Upper lobe of right lung (tissue), 1 donor: ENCODE results near the gene ARHGAP33. TPM values are rescaled to one million over a fixed set of nuclear protein-coding genes. Genes with fewer than 3 reads are reported as not detected.
"Not testable (repeated sequence)": the region's sequence is repeated elsewhere in the genome, so short reads cannot be mapped to it uniquely, and the experiment has no call there.

Experiments
- ATAC-seq: fragments of 200-7000 bp; cut with Tn5 transposase; one replicate; pipeline ENCODE4 v1.9.1; 2020; ENCODE audit warnings: mild to moderate bottlenecking, moderate library complexity
- DNase-seq: peaks from one replicate; pipeline ENCODE4 v3.0.0-alpha.2; 2020
- H3K27ac ChIP-seq: fragments of 200-600 bp; one replicate; pipeline ENCODE4 v1.8.0; 2022
- H3K27me3 ChIP-seq: fragments of 200-600 bp; one replicate; pipeline ENCODE4 v1.8.0; 2022; ENCODE audit warnings: mild to moderate bottlenecking
- H3K36me3 ChIP-seq: fragments of 200-600 bp; one replicate; pipeline ENCODE4 v1.8.0; 2022
- H3K4me1 ChIP-seq: fragments of 200-600 bp; one replicate; pipeline ENCODE4 v1.8.0; 2022
- H3K4me3 ChIP-seq: fragments of 200-600 bp; one replicate; pipeline ENCODE4 v1.8.0; 2022; ENCODE audit warnings: mild to moderate bottlenecking
- H3K9me3 ChIP-seq: fragments of 200-600 bp; one replicate; pipeline ENCODE4 v1.8.0; 2022
- intact Hi-C: fragments of 100-400 bp; cut with DNase I; formaldehyde crosslinking; loops from one replicate; pipeline ENCODE4 v1.11.0; 2022
- total RNA-seq: library from RNA; stranded (reverse); fragmentation: NEBNext Ultra II Directional; extraction: Animal tissue kit (Norgen Biotek cat#: 25700); gene quantifications from one replicate; pipeline ENCODE4 v1.2.1, GENCODE V29; 2021
- TF ChIP-seq, protein P1 (sequence below): fragments of 200-600 bp; IDR thresholded peaks from one replicate; pipeline ENCODE4 v1.8.0; 2022; ENCODE audit warnings: antibody characterized with exemption
- donor health status: DM: no; HTN: yes; CAD: no; lungs with severe emphysema.

Gene ARHGAP33
- total RNA-seq, 1 donor from 2014 or later: 6.8 TPM

DNA sequence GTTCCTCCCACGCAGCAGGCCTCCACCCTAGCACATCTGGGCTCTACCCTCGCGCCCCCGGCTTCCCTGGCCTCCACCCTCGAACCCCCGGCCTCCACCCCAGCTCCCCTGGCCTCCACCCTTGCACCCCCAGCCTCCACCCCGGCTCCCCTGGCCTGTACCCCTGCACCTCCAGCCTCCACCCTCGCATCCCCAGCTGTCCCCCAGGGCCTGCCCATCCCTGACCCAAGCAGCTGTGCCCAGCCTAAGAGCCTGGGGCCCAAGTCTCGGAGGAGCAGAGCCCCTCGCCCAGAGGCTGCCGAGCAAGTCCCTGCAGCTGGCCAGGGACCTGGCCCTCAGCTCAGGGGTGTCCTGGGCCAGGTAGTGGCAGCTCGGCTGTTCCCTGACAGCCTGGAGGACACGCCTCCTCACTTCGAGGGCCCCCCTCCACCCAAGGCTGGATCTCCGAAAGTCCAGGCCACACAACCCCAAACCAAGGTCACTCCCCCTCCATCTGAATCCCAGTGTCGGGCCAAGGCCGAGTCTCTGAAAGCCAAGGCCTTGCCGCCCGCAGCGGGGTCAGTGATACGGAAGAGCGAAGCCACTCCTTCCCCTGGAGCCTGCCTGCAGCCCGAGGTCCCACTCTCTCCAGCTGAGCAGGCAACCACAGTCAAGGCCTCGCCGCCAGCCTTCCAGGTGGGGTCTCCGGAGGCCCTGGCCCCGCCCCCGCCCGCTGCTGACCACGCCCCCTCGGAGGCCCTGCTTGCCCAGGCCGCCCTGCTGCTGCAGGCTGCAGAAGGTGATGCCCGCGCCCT is 7.9 kb upstream of the ARHGAP33 start:
- DNase-seq (no peak), ATAC-seq (peak; percentile 27)
- Histone ChIP-seq H3K27me3 (no peaks in the 10 kb centered on the region), H3K9me3 (no peaks in the 10 kb centered on the region), H3K4me3 (no peak overlapping the region), H3K4me1 (no peaks in the 10 kb centered on the region), H3K27ac (no peak overlapping the region), H3K36me3 (peaks cover 26% of the 10 kb centered on the region)
- intact Hi-C loops: no loop called here
- TF ChIP-seq, protein P1, sequence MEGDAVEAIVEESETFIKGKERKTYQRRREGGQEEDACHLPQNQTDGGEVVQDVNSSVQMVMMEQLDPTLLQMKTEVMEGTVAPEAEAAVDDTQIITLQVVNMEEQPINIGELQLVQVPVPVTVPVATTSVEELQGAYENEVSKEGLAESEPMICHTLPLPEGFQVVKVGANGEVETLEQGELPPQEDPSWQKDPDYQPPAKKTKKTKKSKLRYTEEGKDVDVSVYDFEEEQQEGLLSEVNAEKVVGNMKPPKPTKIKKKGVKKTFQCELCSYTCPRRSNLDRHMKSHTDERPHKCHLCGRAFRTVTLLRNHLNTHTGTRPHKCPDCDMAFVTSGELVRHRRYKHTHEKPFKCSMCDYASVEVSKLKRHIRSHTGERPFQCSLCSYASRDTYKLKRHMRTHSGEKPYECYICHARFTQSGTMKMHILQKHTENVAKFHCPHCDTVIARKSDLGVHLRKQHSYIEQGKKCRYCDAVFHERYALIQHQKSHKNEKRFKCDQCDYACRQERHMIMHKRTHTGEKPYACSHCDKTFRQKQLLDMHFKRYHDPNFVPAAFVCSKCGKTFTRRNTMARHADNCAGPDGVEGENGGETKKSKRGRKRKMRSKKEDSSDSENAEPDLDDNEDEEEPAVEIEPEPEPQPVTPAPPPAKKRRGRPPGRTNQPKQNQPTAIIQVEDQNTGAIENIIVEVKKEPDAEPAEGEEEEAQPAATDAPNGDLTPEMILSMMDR: no peak

DNA sequence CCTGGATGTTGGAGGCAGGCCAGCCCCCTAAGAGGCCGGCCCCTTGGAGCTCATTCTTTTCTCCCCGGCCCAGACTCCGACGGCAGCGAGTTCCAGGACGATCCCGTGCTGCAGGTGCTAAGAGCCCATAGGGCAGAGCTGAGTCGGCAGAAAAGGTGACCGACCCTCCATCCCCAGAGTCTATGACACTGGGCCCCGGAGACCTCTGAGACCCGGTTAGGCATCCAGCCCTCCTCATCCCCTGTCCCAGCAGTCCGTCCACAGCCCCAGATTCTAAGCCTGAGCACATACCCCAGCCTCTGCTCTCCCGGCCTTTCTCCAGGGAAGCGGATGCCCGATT is 7.3 kb upstream of the ARHGAP33 start:
- no peaks in the 10 kb centered on the region for H3K27me3 ChIP-seq
- ATAC-seq: no peak
- H3K9me3 ChIP-seq: no peaks in the 10 kb centered on the region
- TF ChIP-seq, protein P1: no peak
- DNase-seq: no peak
- H3K4me1 ChIP-seq: no peaks in the 10 kb centered on the region
- H3K4me3 ChIP-seq: no peak overlapping the region
- intact Hi-C loops: no loop called here
- H3K27ac ChIP-seq: no peak overlapping the region
- peaks cover 20% of the 10 kb centered on the region for H3K36me3 ChIP-seq

DNA sequence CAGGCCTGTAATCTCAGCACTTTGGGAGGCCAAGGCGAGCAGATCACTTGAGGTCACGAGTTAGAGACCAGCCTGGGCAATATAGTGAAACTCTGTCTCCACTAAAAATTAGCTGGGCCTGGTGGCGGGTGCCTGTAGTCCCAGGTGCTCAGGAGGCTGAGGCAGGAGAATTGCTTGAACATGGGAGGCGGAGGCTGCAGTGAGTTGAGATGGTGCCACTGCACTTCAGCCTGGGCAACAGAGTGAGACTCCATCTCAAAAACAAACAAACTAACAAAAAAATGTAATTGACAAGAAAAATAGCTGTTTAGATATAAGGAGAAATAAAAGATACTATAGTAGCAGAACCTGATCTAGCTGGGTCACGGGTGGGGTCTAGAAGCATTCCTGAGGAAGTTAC is 3.0 kb upstream of the ARHGAP33 start:
- intact Hi-C loops, H3K36me3 ChIP-seq, ATAC-seq: not testable (repeated sequence)

DNA sequence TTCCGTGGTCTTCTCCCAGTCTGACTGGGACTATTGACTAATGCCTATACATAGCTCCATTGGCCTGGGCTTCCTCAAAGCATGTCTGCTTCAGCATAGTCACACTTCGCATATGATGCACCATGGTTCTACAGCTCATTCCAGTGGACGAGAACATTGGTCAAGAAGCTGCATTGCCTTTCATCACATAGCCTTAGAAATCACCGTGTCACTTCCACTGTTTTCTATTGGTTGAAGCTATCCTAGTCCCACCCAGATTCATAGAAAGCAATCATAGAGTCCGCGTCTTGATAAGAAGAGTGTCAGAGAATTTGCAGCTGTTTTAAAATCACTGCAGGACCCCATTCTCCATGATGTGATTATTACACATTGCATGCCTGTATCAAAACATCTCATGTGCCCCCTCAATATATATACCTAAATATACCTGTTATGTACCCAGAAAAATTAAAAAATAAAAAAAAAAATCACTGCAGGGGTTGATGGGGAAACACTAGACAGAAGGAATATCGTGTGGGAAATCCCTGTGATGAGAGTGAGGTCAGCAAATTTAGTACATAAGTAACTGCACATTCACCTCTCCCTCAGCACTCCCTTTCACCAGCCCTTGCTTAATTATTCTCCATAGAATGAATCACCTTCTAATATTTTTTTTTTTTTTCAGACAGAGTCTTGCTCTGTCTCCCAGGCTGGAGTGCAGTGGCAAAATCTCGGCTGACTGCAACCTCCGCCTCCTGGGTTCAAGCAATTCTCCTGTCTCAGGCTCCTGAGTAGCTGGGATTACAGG is 2.2 kb upstream of the ARHGAP33 start:
- Histone ChIP-seq H3K27me3 (no peaks in the 10 kb centered on the region), H3K4me1 (peaks cover 4% of the 10 kb centered on the region), H3K4me3 (no peak overlapping the region), H3K27ac (no peak overlapping the region), H3K36me3 (no peaks in the 10 kb centered on the region), H3K9me3 (no peaks in the 10 kb centered on the region)
- ATAC-seq (no peak), DNase-seq (no peak)
- intact Hi-C loops: no loop called here
- TF ChIP-seq, protein P1: no peak

More for the DNA sequence above, 3.0 kb upstream of the ARHGAP33 start:
- H3K4me1 ChIP-seq, H3K9me3 ChIP-seq, H3K4me3 ChIP-seq, DNase-seq, H3K27ac ChIP-seq, H3K27me3 ChIP-seq: not testable (repeated sequence)

DNA sequence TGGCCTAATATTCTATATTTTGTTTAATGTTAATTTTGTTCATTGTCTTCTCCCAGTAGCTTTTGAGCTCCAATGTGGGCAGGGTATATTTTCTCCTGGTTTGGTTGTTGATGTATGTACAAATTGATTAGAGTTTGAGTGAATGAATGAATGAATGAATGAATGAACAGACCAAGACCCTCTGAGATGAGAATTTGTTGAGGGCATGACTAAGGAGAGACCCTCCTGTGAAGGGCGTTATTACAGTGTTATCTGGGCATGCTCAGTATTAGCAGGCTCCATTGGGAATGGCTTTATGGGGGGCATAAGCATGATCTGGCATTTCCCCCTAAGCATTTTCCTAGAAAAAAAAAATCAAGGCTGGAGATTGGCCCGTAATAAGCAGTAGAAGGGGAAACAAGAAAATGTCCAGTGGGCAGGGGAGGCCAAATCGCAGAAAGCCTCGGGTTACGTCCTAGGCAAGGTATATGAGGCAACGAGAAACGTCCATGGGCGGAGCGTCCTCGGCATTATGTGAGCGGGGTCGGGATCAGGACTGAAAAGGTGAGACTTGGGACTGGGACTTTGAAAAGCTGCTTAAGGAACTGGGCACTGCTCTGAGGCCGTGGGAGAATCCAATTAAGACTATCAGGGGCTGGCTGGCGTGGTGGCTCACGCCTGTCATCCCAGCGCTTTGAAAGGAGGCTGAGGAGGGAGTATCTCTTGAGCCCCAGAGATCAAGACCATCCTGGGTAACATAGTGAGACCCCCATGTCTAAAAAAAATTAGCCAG is 904 bp upstream of the ARHGAP33 start:
- no peak for ATAC-seq
- H3K36me3 ChIP-seq: no peaks in the 10 kb centered on the region
- H3K9me3 ChIP-seq: no peaks in the 10 kb centered on the region
- DNase-seq: no peak
- H3K4me3 ChIP-seq: peak overlapping the region; percentile 80
- H3K27ac ChIP-seq: no peak overlapping the region
- no peaks in the 10 kb centered on the region for H3K27me3 ChIP-seq
- intact Hi-C loops: no loop called here
- TF ChIP-seq, protein P1: no peak
- H3K4me1 ChIP-seq: peaks cover 4% of the 10 kb centered on the region

DNA sequence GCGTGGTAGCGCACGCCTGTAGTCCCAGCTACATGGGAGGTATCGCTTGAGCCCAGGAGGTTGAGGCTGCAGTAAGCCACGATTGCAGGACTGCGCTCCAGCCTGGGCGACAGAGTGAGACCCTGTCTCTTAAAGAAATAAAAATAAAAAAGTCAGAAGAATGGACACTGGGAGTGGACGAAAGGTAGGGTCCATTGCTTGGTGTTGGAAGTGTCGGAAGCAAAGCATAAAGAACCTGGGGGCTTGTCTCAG is 392 bp upstream of the ARHGAP33 start:
- no peaks in the 10 kb centered on the region for H3K27me3 ChIP-seq
- peaks cover 4% of the 10 kb centered on the region for H3K4me1 ChIP-seq
- peak; percentile 60 for DNase-seq
- H3K36me3 ChIP-seq: no peaks in the 10 kb centered on the region
- no peaks in the 10 kb centered on the region for H3K9me3 ChIP-seq
- no peak for ATAC-seq
- TF ChIP-seq, protein P1: no peak
- intact Hi-C loops: no loop called here
- peak overlapping the region; percentile 80 for H3K4me3 ChIP-seq
- no peak overlapping the region for H3K27ac ChIP-seq
